ENCODE data around the gene PHF21A.

GRCh38 chr11:45918331-45918941 lies 202.8 kb downstream of the PHF21A start:
- TF ChIP-seq NFYB (CRISPR knock-in tag; conservative IDR thresholded peaks at IDR 0.05; ENCODE audit: low read depth) = 0 out of 2 replicates have a peak, but pooled peaks have one; percentile 43
- TF ChIP-seq CTCF (IDR thresholded peaks at IDR 0.05) = no peak
- no peak for TF ChIP-seq SMAD4 (CRISPR knock-in tag; IDR thresholded peaks at IDR 0.05)
- no peak for TF ChIP-seq PRDM15 (CRISPR knock-in tag; IDR thresholded peaks at IDR 0.05)
- no peak for TF ChIP-seq ATF2 (CRISPR knock-in tag; IDR thresholded peaks at IDR 0.05; ENCODE audit: borderline replicate concordance, low read depth)

All from WTC11 (cell line).